GM19468 (cell line): ENCODE measurements around the gene KLHL40.

Experiments used
- ATAC-seq: cut with Tn5 transposase; IDR thresholded peaks from one replicate; pipeline ENCODE4 v1.9.1; 2021; ENCODE audit warnings: mild to moderate bottlenecking, moderate library complexity, moderate number of reproducible peaks; ENCODE audit not compliant: unreplicated experiment; ENCODE audit errors: extremely low read depth

The KLHL40 gene

GRCh38 chr3:42667523-42668412 is 17.6 kb upstream of the KLHL40 start:
- no peak for ATAC-seq

GRCh38 chr3:42668413-42668760 is 16.9 kb upstream of the KLHL40 start:
- no peak for ATAC-seq

- ATAC-seq: no peak
These were observed 16.5 kb upstream of the KLHL40 start for GRCh38 chr3:42668793-42669217.

GRCh38 chr3:42670051-42670576 is 15.2 kb upstream of the KLHL40 start:
- no peak for ATAC-seq

GRCh38 chr3:42670670-42671069 is 14.7 kb upstream of the KLHL40 start:
- no peak for ATAC-seq

GRCh38 chr3:42672515-42672914 is 12.8 kb upstream of the KLHL40 start:
- ATAC-seq: no peak

GRCh38 chr3:42673082-42673481 is 12.3 kb upstream of the KLHL40 start:
- no peak for ATAC-seq

GRCh38 chr3:42674146-42674545 is 11.2 kb upstream of the KLHL40 start:
- no peak for ATAC-seq

- ATAC-seq: no peak
These were observed 9.4 kb upstream of the KLHL40 start for GRCh38 chr3:42675909-42676308.

- ATAC-seq: no peak
These were observed 6.9 kb upstream of the KLHL40 start for GRCh38 chr3:42678447-42678846.

GRCh38 chr3:42680271-42680670 is 5.1 kb upstream of the KLHL40 start:
- no peak for ATAC-seq

- ATAC-seq: no peak
These were observed 4.5 kb upstream of the KLHL40 start for GRCh38 chr3:42680806-42681205.

GRCh38 chr3:42681361-42682038 is 3.8 kb upstream of the KLHL40 start:
- ATAC-seq: no peak

GRCh38 chr3:42682301-42683070 is 2.9 kb upstream of the KLHL40 start:
- no peak for ATAC-seq

GRCh38 chr3:42683875-42684598 is 1.3 kb upstream of the KLHL40 start:
- ATAC-seq: no peak

- no peak for ATAC-seq
These were observed 540 bp upstream of the KLHL40 start for GRCh38 chr3:42684632-42685362.

- ATAC-seq: no peak
These were observed 819 bp downstream of the KLHL40 start for GRCh38 chr3:42685891-42686820.
